Ascending aorta (tissue), 2 donors: ENCODE data around the gene MYL10. TPM values are rescaled to one million over a fixed set of nuclear protein-coding genes. Genes with fewer than 3 reads are reported as not detected.

Source experiments
- DNase-seq, 2 donors: peaks; one replicate each; pipeline ENCODE4 v3.0.0-alpha.2; 2019; ENCODE audit warnings: low spot score in 2 of 2
- H3K27ac ChIP-seq, 2 donors: fragments of 200-600 bp; sonication (generic); one replicate each; pipeline ENCODE4 v1.5.1; 2016 to 2017; ENCODE audit warnings: mild to moderate bottlenecking in 1 of 2
- H3K27me3 ChIP-seq: fragments of 200-600 bp; sonication (generic); one replicate; pipeline ENCODE4 v1.5.1; 2017
- H3K36me3 ChIP-seq, 2 donors: fragments of 200-600 bp; sonication (generic); one replicate each; pipeline ENCODE4 v1.5.1; 2016
- H3K4me1 ChIP-seq, 2 donors: fragments of 200-600 bp; sonication (generic); one replicate each; pipeline ENCODE4 v1.5.1; 2016 to 2017; ENCODE audit warnings: mild to moderate bottlenecking in 1 of 2
- H3K4me3 ChIP-seq, 2 donors: fragments of 200-600 bp; sonication (generic); one replicate each; pipeline ENCODE4 v1.5.1; 2016 to 2017; ENCODE audit warnings: mild to moderate bottlenecking in 1 of 2
- H3K9me3 ChIP-seq, 2 donors: fragments of 200-600 bp; sonication (generic); one replicate each; pipeline ENCODE4 v1.5.1; 2016
- CTCF ChIP-seq, 3 experiments: fragments of 200-600 bp in 2 of 3; fragments of 450-650 bp in 1 of 3; sonication (generic) in 2 of 3; IDR thresholded peaks; one replicate each; pipeline ENCODE4 v1.5.1; 2016 to 2019; ENCODE audit warnings: antibody characterized with exemption in 3 of 3, mild to moderate bottlenecking in 1 of 3, moderate library complexity in 1 of 3
- intact Hi-C: fragments of 100-400 bp; cut with DNase I; formaldehyde crosslinking; loops from one replicate; pipeline ENCODE4 v1.15.1; 2023
- total RNA-seq: library from RNA; depleted of rRNA; stranded (reverse); fragments of >200 nt; gene quantifications from one replicate; pipeline ENCODE4 v1.1.0, GENCODE V29; 2016

MYL10 gene
- total RNA-seq, 1 donor from 2014 or later: not detected

- no peak for DNase-seq
- intact Hi-C loops: no loop called here
- H3K9me3 ChIP-seq: no peaks in the 10 kb centered on the region
- peaks cover 0 to 5% of the 10 kb centered on the region in 2 donors for H3K4me1 ChIP-seq
- no peaks in the 10 kb centered on the region for H3K27me3 ChIP-seq
- TF ChIP-seq CTCF (IDR thresholded peaks at IDR 0.05): no peak
- H3K27ac ChIP-seq: no peak overlapping the region
- no peaks in the 10 kb centered on the region for H3K36me3 ChIP-seq
- no peak overlapping the region for H3K4me3 ChIP-seq
Measured at GRCh38 chr7:101676062-101676598, 47.0 kb upstream of the MYL10 start.

DNA sequence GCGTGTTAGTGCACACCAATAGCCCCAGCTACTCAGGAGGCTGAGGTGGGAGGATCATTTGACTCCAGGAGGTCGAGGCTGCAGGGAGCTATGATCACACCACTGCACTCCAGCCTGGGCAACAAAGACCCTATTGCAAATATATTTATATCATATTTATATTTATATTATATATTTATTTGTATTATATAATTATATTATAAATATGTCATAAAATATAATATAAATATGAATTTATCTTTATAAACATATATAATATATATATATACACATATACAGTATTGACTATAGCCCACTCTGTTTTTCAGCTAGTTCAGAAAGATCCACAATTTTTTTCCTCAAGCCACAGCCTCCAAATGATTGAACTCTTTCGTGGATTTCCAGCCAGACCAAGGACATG is 45.3 kb upstream of the MYL10 start:
- Histone ChIP-seq H3K4me1 (no peaks in the 10 kb centered on the region), H3K4me3 (no peak overlapping the region), H3K36me3 (no peaks in the 10 kb centered on the region), H3K27me3 (no peaks in the 10 kb centered on the region), H3K27ac (no peak overlapping the region), H3K9me3 (no peaks in the 10 kb centered on the region)
- no peak for DNase-seq
- TF ChIP-seq CTCF (IDR thresholded peaks at IDR 0.05): no peak
- intact Hi-C loops: no loop called here

DNA sequence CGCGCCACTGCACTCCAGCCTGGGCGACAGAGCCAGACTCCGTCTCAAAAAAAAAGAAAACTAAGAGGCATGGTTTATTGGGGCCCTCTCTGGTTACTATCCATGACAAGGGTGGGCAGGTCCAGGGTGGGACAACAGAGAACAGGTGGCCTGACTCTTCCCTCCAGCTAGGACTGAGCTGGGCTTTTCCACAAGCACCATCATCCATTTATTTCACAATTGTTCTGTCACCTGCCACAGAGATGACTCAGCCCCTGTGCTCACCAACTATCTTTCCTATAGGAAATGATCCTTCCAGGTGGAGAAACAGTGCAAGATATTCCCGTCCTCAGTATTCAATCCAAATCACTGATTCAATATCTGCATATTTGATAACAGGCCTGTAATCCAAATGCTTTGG is 44.9 kb upstream of the MYL10 start:
- no peak overlapping the region for H3K4me3 ChIP-seq
- no peak for DNase-seq
- no peaks in the 10 kb centered on the region for H3K36me3 ChIP-seq
- intact Hi-C loops: no loop called here
- H3K9me3 ChIP-seq: no peaks in the 10 kb centered on the region
- H3K4me1 ChIP-seq: no peaks in the 10 kb centered on the region
- H3K27me3 ChIP-seq: no peaks in the 10 kb centered on the region
- no peak for TF ChIP-seq CTCF (IDR thresholded peaks at IDR 0.05)
- no peak overlapping the region for H3K27ac ChIP-seq

DNA sequence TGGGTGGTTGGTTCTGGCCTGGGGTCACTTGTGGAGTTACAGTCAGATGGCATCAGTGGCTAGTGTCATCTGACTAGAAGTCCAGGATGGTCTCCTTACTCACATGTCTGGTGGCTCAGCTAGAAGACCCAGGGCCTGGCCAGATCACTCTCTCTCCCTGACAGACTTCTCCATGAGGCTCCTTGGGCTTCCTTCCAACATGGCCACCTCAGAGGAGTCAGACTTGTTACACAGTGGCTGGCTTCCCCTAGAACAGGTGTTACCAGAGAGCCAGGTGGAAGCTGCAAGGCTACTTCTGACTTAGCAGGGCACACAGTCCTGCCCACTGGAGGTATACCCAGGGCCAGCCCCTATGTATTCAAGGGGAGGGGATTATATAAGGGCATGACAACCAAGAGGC is 44.2 kb upstream of the MYL10 start:
- DNase-seq: no peak
- H3K4me1 ChIP-seq: no peaks in the 10 kb centered on the region
- no peak overlapping the region for H3K27ac ChIP-seq
- H3K27me3 ChIP-seq: no peaks in the 10 kb centered on the region
- no peak overlapping the region for H3K4me3 ChIP-seq
- no peaks in the 10 kb centered on the region for H3K36me3 ChIP-seq
- no peak for TF ChIP-seq CTCF (IDR thresholded peaks at IDR 0.05)
- no peaks in the 10 kb centered on the region for H3K9me3 ChIP-seq
- intact Hi-C loops: no loop called here

- Histone ChIP-seq H3K27ac (no peak overlapping the region), H3K36me3 (no peaks in the 10 kb centered on the region), H3K4me1 (no peaks in the 10 kb centered on the region), H3K27me3 (no peaks in the 10 kb centered on the region), H3K4me3 (no peak overlapping the region), H3K9me3 (no peaks in the 10 kb centered on the region)
- no peak for TF ChIP-seq CTCF (IDR thresholded peaks at IDR 0.05)
- no peak for DNase-seq
- intact Hi-C loops: no loop called here
Measured at GRCh38 chr7:101671371-101672356, 42.6 kb upstream of the MYL10 start.
